A549 (cell line): Measurements from ENCODE around the gene SPTY2D1. TPM values are rescaled to one million over a fixed set of nuclear protein-coding genes. Genes with fewer than 3 reads are reported as not detected.

ENCODE experiments used
- ATAC-seq, 2 experiments: fragments of 200-7000 bp in 1 of 2; fragments of >200 bp in 1 of 2; cut with Nextera tagmentation in 1 of 2; cut with Tn5 transposase in 1 of 2; 3 replicates each; pipeline versions ENCODE4 v1.8.0 to v1.9.1; 2018 to 2020; ENCODE audit warnings: mild to moderate bottlenecking in 1 of 2, moderate library complexity in 1 of 2
- CTCF ChIA-PET: fragments of 300-600 bp; sonication (Branson Sonifier 250); formaldehyde crosslinking; extraction: SDS; loops from one replicate; lab custom pipeline; 2021; ENCODE audit warnings: antibody characterized with exemption, inconsistent platforms; lab: Yijun Ruan, JAX
- POLR2A ChIA-PET: fragments of 350-600 bp; formaldehyde crosslinking; extraction: SDS; loops from one replicate; lab custom pipeline; 2021; ENCODE audit warnings: antibody characterized with exemption, inconsistent platforms; lab: Yijun Ruan, JAX
- DNase-seq, 2 experiments: peaks; one replicate each; pipeline versions ENCODE4 v3.0.0 to v3.0.0-alpha.2; 2011 to 2016; ENCODE audit warnings: low read depth in 1 of 2, low spot score in 1 of 2
- FAIRE-seq: peaks from 2 replicates; lab custom pipeline; 2011; peaks lifted over from hg19 to GRCh38; lab: Jason Lieb, UNC
- H3K27ac ChIP-seq, 2 experiments: fragments of >200 bp; sonication (Bioruptor Twin); formaldehyde crosslinking; 3 replicates each; pipeline ENCODE4 v1.5.1; 2016 to 2017
- H3K4me1 ChIP-seq: fragments of >200 bp; sonication (Bioruptor Twin); formaldehyde crosslinking; 3 replicates; pipeline ENCODE4 v1.6.1; 2016
- H3K4me2 ChIP-seq: fragments of >200 bp; sonication (Bioruptor Twin); formaldehyde crosslinking; 3 replicates; pipeline ENCODE4 v1.6.1; 2016
- H3K4me3 ChIP-seq: fragments of >200 bp; sonication (Bioruptor Twin); formaldehyde crosslinking; 3 replicates; pipeline ENCODE4 v1.5.1; 2016
- H3K9me3 ChIP-seq: fragments of >200 bp; sonication (Bioruptor Twin); formaldehyde crosslinking; 3 replicates; pipeline ENCODE4 v1.6.1; 2016
- CHD2 ChIP-seq: fragments of 150-350 bp; IDR thresholded peaks from 2 replicates; pipeline ENCODE4 v1.6.1; 2014; ENCODE audit warnings: low read length; ENCODE audit not compliant: partially characterized antibody
- CHD4 ChIP-seq: fragments of 200-600 bp; sonication (generic); IDR thresholded peaks from 2 replicates; pipeline ENCODE4 v1.6.1; 2016; ENCODE audit warnings: antibody characterized with exemption, mild to moderate bottlenecking, borderline replicate concordance
- EHMT2 ChIP-seq: fragments of 200-600 bp; sonication (generic); IDR thresholded peaks from 2 replicates; pipeline ENCODE4 v1.6.1; 2016; ENCODE audit warnings: antibody characterized with exemption, low read depth, mild to moderate bottlenecking, moderate library complexity
- EP300 ChIP-seq, 2 experiments: fragments of >200 bp; sonication (Bioruptor Twin); formaldehyde crosslinking; IDR thresholded peaks; 2 replicates in 1 of 2; 3 replicates in 1 of 2; pipeline ENCODE4 v1.6.1; 2016 to 2017
- ESRRA ChIP-seq: fragments of 150-350 bp; IDR thresholded peaks from 2 replicates; pipeline ENCODE4 v1.6.1; 2014; ENCODE audit warnings: mild to moderate bottlenecking, low read length, borderline replicate concordance
- FOSB ChIP-seq: fragments of 250-450 bp; sonication (Bioruptor Pico); IDR thresholded peaks from 2 replicates; pipeline ENCODE4 v1.5.0; 2020; ENCODE audit warnings: mild to moderate bottlenecking, moderate library complexity
- HDAC2 ChIP-seq: fragments of 200-600 bp; sonication (generic); IDR thresholded peaks from 2 replicates; pipeline ENCODE4 v1.6.1; 2016
- HOXA7 ChIP-seq: fragments of 250-450 bp; sonication (Bioruptor Pico); IDR thresholded peaks from 2 replicates; pipeline ENCODE4 v1.5.0; 2020; ENCODE audit warnings: mild to moderate bottlenecking, moderate library complexity
- HOXB13 ChIP-seq: fragments of 250-450 bp; sonication (Bioruptor Pico); IDR thresholded peaks from 2 replicates; pipeline ENCODE4 v1.5.0; 2020; ENCODE audit warnings: low read depth, mild to moderate bottlenecking, moderate library complexity
- KDM5A ChIP-seq: fragments of 200-600 bp; sonication (generic); IDR thresholded peaks from 2 replicates; pipeline ENCODE4 v1.6.1; 2016; ENCODE audit warnings: antibody characterized with exemption, mild to moderate bottlenecking
- MAZ ChIP-seq: fragments of 150-350 bp; IDR thresholded peaks from 2 replicates; pipeline ENCODE4 v1.6.1; 2014; ENCODE audit warnings: antibody characterized with exemption, low read depth, low read length, borderline replicate concordance
- MYC ChIP-seq: IDR thresholded peaks from 2 replicates; pipeline ENCODE4 v1.6.1; 2012; ENCODE audit warnings: mild to moderate bottlenecking, inconsistent platforms, low read length, improper control_type of control experiment, borderline replicate concordance
- NFE2L2 ChIP-seq: fragments of 150-350 bp; conservative IDR thresholded peaks from 2 replicates; pipeline ENCODE4 v1.6.1; 2014; ENCODE audit warnings: low read length
- NR3C1 ChIP-seq: fragments of >200 bp; sonication (Bioruptor Twin); formaldehyde crosslinking; IDR thresholded peaks from 3 replicates; pipeline ENCODE4 v1.6.1; 2017
- PBX3 ChIP-seq: IDR thresholded peaks from 2 replicates; pipeline ENCODE4 v1.6.1; 2012
- POLR2A ChIP-seq: IDR thresholded peaks from 2 replicates; pipeline ENCODE4 v1.6.1; 2012; ENCODE audit warnings: mild to moderate bottlenecking, low read length
- POLR2AphosphoS2 ChIP-seq: conservative IDR thresholded peaks from 2 replicates; pipeline ENCODE4 v1.6.1; 2012; ENCODE audit warnings: low read length, improper control_type of control experiment, inconsistent platforms
- RAD21 ChIP-seq, 2 experiments: fragments of >200 bp in 1 of 2; sonication (Bioruptor Twin) in 1 of 2; formaldehyde crosslinking in 1 of 2; IDR thresholded peaks in 1 of 2; conservative IDR thresholded peaks in 1 of 2; 2 replicates in 1 of 2; 3 replicates in 1 of 2; pipeline ENCODE4 v1.6.1; 2012 to 2018; ENCODE audit warnings: inconsistent platforms in 1 of 2
- RARB ChIP-seq: fragments of 250-450 bp; sonication (Bioruptor Pico); IDR thresholded peaks from 2 replicates; pipeline ENCODE4 v1.8.0; 2021; ENCODE audit warnings: mild to moderate bottlenecking, moderate library complexity
- RCOR1 ChIP-seq: fragments of 150-350 bp; IDR thresholded peaks from 2 replicates; pipeline ENCODE4 v1.6.1; 2014; ENCODE audit warnings: antibody characterized with exemption, low read length, low read depth
- RNF2 ChIP-seq: fragments of 200-600 bp; sonication (generic); IDR thresholded peaks from 2 replicates; pipeline ENCODE4 v1.6.1; 2016; ENCODE audit warnings: low read depth, mild to moderate bottlenecking, antibody characterized with exemption, moderate library complexity, borderline replicate concordance
- SREBF2 ChIP-seq: fragments of 450-650 bp; IDR thresholded peaks from 2 replicates; pipeline ENCODE4 v1.6.1; 2014; ENCODE audit warnings: mild to moderate bottlenecking, moderate library complexity
- TFCP2L1 ChIP-seq: fragments of 250-450 bp; sonication (Bioruptor Pico); IDR thresholded peaks from 2 replicates; pipeline ENCODE4 v1.5.0; 2021; ENCODE audit warnings: mild to moderate bottlenecking
- USF2 ChIP-seq: fragments of 450-650 bp; IDR thresholded peaks from 2 replicates; pipeline ENCODE4 v1.6.1; 2014; ENCODE audit warnings: antibody characterized with exemption
- WGBS: methylation state at CpG from one replicate; pipeline ENCODE4 v1.1.6; 2017; ENCODE audit errors: missing lambda C conversion rate; 5-methylcytosine and 5-hydroxymethylcytosine counted together
- polyA plus RNA-seq, 4 experiments: library from polyadenylated mRNA; depleted of rRNA in 3 of 4; stranded (reverse); fragments of >200 nt; fragmentation: RNase III in 1 of 4; extraction: RNeasy Plus Mini Kit Qiagen cat#74134 plus additional on column Dnase treatment in 1 of 4; gene quantifications; 2 replicates in 3 of 4; 3 replicates in 1 of 4; pipeline ENCODE4 v1.2.3, GENCODE V29; 2011 to 2017
- TF ChIP-seq, protein P1 (sequence below): fragments of >200 bp; sonication (Bioruptor Twin); formaldehyde crosslinking; IDR thresholded peaks from 3 replicates; pipeline ENCODE4 v1.6.1; 2016
- TF ChIP-seq, protein P2 (sequence below): fragments of 200-600 bp; sonication (generic); IDR thresholded peaks from 2 replicates; pipeline ENCODE4 v1.6.1; 2016; ENCODE audit warnings: antibody characterized with exemption, mild to moderate bottlenecking, moderate library complexity

SPTY2D1 gene
- polyA plus RNA-seq, 2 of the 4 experiments (the other 2 are of a cell fraction): 14.1 to 24.6 TPM

- DNase-seq: no peak
- no peak overlapping the region for H3K4me2 ChIP-seq
- no peaks in the 10 kb centered on the region for H3K4me1 ChIP-seq
- H3K9me3 ChIP-seq: no peaks in the 10 kb centered on the region
- ATAC-seq: no peak
- CTCF ChIA-PET: no interaction called here
- no peak overlapping the region for H3K4me3 ChIP-seq
- POLR2A ChIA-PET: no interaction called here
- H3K27ac ChIP-seq: no peak overlapping the region
- 82% methylated on average over 3 of the region's 3 CpGs for WGBS
- no peak for FAIRE-seq
- TF ChIP-seq RCOR1 (no peak), HDAC2 (no peak), POLR2AphosphoS2 (no peak), ESRRA (no peak), NR3C1 (no peak), PBX3 (no peak), NFE2L2 (no peak), USF2 (no peak), SREBF2 (no peak), FOSB (no peak), HOXB13 (CRISPR knock-in tag) (no peak)
Observed at GRCh38 chr11:18567081-18567480, 67.1 kb downstream of the SPTY2D1 start.

GRCh38 chr11:18566406-18566805 lies 67.7 kb downstream of the SPTY2D1 start:
- FAIRE-seq (peak; percentile 84), DNase-seq (no peak)
- CTCF ChIA-PET: no interaction called here
- H3K4me1 ChIP-seq: no peaks in the 10 kb centered on the region
- H3K27ac ChIP-seq: no peak overlapping the region
- TF ChIP-seq, protein P1, sequence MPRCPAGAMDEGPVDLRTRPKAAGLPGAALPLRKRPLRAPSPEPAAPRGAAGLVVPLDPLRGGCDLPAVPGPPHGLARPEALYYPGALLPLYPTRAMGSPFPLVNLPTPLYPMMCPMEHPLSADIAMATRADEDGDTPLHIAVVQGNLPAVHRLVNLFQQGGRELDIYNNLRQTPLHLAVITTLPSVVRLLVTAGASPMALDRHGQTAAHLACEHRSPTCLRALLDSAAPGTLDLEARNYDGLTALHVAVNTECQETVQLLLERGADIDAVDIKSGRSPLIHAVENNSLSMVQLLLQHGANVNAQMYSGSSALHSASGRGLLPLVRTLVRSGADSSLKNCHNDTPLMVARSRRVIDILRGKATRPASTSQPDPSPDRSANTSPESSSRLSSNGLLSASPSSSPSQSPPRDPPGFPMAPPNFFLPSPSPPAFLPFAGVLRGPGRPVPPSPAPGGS: no peak
- TF ChIP-seq CHD4: no peak
- no peak for TF ChIP-seq TFCP2L1 (CRISPR knock-in tag)
- no peak for TF ChIP-seq EHMT2
- no peak for TF ChIP-seq PBX3
- no peak for TF ChIP-seq MYC
- no peak for TF ChIP-seq EP300 (IDR thresholded peaks at IDR 0.05)
- no peak for TF ChIP-seq RARB
- no peak for TF ChIP-seq POLR2A
- no peak for TF ChIP-seq HOXA7 (CRISPR knock-in tag)
- TF ChIP-seq CHD2: no peak
- TF ChIP-seq ESRRA: no peak
- no peak for TF ChIP-seq RAD21 (conservative IDR thresholded peaks at IDR 0.05 in 1 of 2, IDR thresholded peaks at IDR 0.05 in 1 of 2)
- no peak for TF ChIP-seq RNF2
- no peak for TF ChIP-seq KDM5A
- TF ChIP-seq, protein P2, sequence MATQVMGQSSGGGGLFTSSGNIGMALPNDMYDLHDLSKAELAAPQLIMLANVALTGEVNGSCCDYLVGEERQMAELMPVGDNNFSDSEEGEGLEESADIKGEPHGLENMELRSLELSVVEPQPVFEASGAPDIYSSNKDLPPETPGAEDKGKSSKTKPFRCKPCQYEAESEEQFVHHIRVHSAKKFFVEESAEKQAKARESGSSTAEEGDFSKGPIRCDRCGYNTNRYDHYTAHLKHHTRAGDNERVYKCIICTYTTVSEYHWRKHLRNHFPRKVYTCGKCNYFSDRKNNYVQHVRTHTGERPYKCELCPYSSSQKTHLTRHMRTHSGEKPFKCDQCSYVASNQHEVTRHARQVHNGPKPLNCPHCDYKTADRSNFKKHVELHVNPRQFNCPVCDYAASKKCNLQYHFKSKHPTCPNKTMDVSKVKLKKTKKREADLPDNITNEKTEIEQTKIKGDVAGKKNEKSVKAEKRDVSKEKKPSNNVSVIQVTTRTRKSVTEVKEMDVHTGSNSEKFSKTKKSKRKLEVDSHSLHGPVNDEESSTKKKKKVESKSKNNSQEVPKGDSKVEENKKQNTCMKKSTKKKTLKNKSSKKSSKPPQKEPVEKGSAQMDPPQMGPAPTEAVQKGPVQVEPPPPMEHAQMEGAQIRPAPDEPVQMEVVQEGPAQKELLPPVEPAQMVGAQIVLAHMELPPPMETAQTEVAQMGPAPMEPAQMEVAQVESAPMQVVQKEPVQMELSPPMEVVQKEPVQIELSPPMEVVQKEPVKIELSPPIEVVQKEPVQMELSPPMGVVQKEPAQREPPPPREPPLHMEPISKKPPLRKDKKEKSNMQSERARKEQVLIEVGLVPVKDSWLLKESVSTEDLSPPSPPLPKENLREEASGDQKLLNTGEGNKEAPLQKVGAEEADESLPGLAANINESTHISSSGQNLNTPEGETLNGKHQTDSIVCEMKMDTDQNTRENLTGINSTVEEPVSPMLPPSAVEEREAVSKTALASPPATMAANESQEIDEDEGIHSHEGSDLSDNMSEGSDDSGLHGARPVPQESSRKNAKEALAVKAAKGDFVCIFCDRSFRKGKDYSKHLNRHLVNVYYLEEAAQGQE: no peak
- TF ChIP-seq MAZ: no peak
- TF ChIP-seq, all 56 proteins: peak for 0
- Histone ChIP-seq H3K4me3 (no peak overlapping the region), H3K4me2 (no peak overlapping the region), H3K9me3 (no peaks in the 10 kb centered on the region)
- POLR2A ChIA-PET: interaction anchor here (0.9 kb wide), 1 partner anchor 13 kb away, joined by 3 read pairs; no protein-coding TSS in a partner anchor
- no peak for ATAC-seq
